ENCODE data around the gene UPB1. TPM values are rescaled to one million over a fixed set of nuclear protein-coding genes. Genes with fewer than 3 reads are reported as not detected.

The UPB1 gene
- total RNA-seq, 1 donor from 2014 or later = 0.24 TPM

DNA sequence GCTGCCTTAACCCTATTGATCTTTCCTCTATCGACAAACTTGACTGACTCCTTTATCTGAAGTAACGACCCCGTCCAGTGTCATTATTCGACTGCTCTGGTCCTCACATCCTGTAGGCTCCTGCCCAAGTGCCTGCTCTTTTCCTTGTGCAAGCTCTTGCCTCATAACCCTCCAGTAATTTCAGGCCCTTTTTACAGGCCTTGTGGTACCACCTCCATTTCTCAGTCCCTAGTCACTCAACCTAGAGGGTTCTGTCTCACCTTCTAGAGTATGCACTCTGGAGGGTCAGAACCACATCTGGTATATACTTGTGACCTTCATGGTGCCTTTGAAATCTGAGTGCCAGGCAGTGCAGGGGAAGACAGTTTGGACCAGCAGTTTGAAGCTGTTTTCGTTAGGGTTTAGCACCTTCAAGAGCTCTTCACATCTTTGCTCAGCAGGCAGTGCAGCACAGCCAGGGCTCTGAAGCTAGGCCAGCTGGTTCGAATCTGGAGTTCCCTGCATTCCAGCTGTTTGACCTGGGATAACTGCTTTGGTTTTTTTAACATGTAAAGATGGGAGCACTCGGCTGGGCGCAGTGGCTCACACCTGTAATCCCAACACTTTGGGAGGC is 71.9 kb downstream of the UPB1 start:
- DNase-seq (ENCODE audit: extremely low spot score, unreplicated experiment) = no peak
- Mint-ChIP-seq H3K4me1 (ENCODE audit: unreplicated experiment) (peaks cover 12% of the 10 kb centered on the region), H3K4me3 (no peak overlapping the region), H3K27ac (peak overlapping the region; percentile 47), H3K36me3 (peaks cover 20% of the 10 kb centered on the region), H3K9me3 (no peaks in the 10 kb centered on the region), H3K27me3 (no peaks in the 10 kb centered on the region)
- TF ChIP-seq, protein P1, sequence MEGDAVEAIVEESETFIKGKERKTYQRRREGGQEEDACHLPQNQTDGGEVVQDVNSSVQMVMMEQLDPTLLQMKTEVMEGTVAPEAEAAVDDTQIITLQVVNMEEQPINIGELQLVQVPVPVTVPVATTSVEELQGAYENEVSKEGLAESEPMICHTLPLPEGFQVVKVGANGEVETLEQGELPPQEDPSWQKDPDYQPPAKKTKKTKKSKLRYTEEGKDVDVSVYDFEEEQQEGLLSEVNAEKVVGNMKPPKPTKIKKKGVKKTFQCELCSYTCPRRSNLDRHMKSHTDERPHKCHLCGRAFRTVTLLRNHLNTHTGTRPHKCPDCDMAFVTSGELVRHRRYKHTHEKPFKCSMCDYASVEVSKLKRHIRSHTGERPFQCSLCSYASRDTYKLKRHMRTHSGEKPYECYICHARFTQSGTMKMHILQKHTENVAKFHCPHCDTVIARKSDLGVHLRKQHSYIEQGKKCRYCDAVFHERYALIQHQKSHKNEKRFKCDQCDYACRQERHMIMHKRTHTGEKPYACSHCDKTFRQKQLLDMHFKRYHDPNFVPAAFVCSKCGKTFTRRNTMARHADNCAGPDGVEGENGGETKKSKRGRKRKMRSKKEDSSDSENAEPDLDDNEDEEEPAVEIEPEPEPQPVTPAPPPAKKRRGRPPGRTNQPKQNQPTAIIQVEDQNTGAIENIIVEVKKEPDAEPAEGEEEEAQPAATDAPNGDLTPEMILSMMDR (conservative IDR thresholded peaks at IDR 0.05) = no peak

- Mint-ChIP-seq H3K9me3 (no peaks in the 10 kb centered on the region), H3K27ac (no peak overlapping the region), H3K27me3 (no peaks in the 10 kb centered on the region), H3K36me3 (peaks cover 20% of the 10 kb centered on the region), H3K4me3 (no peak overlapping the region), H3K4me1 (ENCODE audit: unreplicated experiment) (peaks cover 12% of the 10 kb centered on the region)
- TF ChIP-seq, protein P1 (conservative IDR thresholded peaks at IDR 0.05) = no peak
- DNase-seq (ENCODE audit: extremely low spot score, unreplicated experiment) = no peak
Measured at GRCh38 chr22:24567668-24568067, 72.5 kb downstream of the UPB1 start.

DNA sequence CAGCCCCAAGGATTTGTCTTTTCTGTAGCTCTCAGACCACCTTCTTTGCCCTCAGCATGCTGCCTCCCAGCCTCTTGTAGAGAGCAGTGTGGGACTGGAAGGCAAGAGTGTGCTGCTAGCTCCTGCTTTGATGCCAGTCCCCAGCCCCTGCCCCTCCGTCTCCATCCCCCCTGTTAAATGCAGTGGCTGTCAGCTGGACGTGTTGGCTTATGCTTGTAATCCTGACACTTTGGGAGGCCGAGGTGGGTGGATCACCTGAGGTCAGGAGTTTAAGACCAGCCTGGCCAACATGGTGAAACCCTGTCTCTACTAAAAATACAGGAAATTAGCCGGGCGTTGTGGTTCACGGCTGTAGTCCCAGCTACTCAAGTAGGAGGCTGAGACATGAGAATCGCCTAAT is 76.1 kb downstream of the UPB1 start:
- DNase-seq (ENCODE audit: extremely low spot score, unreplicated experiment) = no peak
- TF ChIP-seq, protein P1 (conservative IDR thresholded peaks at IDR 0.05) = no peak
- Mint-ChIP-seq H3K27me3 (no peaks in the 10 kb centered on the region), H3K36me3 (peaks cover 40% of the 10 kb centered on the region), H3K4me3 (no peak overlapping the region), H3K4me1 (ENCODE audit: unreplicated experiment) (peaks cover 7% of the 10 kb centered on the region), H3K27ac (no peak overlapping the region), H3K9me3 (no peaks in the 10 kb centered on the region)

- peaks cover 30% of the 10 kb centered on the region for H3K36me3 Mint-ChIP-seq
- TF ChIP-seq, protein P1 (conservative IDR thresholded peaks at IDR 0.05) = no peak
- peaks cover 10% of the 10 kb centered on the region for H3K4me1 Mint-ChIP-seq (ENCODE audit: unreplicated experiment)
- H3K27me3 Mint-ChIP-seq = no peaks in the 10 kb centered on the region
- no peaks in the 10 kb centered on the region for H3K9me3 Mint-ChIP-seq
- no peak for DNase-seq (ENCODE audit: extremely low spot score, unreplicated experiment)
- peak overlapping the region; percentile 4 for H3K27ac Mint-ChIP-seq
- H3K4me3 Mint-ChIP-seq = no peak overlapping the region
Measured at GRCh38 chr22:24576778-24577177, 81.6 kb downstream of the UPB1 start.

Other genes starting within 250 kb of the UPB1 start
- gene SPECC1L, start 224.5 kb upstream of the UPB1 start, total RNA-seq (ENCODE audit: low replicate concordance) = 68.7 and 89.0 TPM in 2 replicates
- gene ADORA2A, start 67.7 kb upstream of the UPB1 start, total RNA-seq (ENCODE audit: low replicate concordance) = 7.2 and 19.2 TPM in 2 replicates
- gene GUCD1, start 59.8 kb downstream of the UPB1 start, total RNA-seq (ENCODE audit: low replicate concordance) = 81.8 and 98.0 TPM in 2 replicates
- 107 and 114 TPM in 2 replicates for gene SNRPD3, start 60.7 kb downstream of the UPB1 start, total RNA-seq (ENCODE audit: low replicate concordance)
- gene LRRC75B, start 97.7 kb downstream of the UPB1 start, total RNA-seq (ENCODE audit: low replicate concordance) = 6.5 and 18.6 TPM in 2 replicates
- 4.2 and 8.7 TPM in 2 replicates for gene GGT1, start 107.9 kb downstream of the UPB1 start, total RNA-seq (ENCODE audit: low replicate concordance)

Data from type B pancreatic cell (in vitro differentiated cells).